ENCODE data around the gene OR1N1.

DNA sequence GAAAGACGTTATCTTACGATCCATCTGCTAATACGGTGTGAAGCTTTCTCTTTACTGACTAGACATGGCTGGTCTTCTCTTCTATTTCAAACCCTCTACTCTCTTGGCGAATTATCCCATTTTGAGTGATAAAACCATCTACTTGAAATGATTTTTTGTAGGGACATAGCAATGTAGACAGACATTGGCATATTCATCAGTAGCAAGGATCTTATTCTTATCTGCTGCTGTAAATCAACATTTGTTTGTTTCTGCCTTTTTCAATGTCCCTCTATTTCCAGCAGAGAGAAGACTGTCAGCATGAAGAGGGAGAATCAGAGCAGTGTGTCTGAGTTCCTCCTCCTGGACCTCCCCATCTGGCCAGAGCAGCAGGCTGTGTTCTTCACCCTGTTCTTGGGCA, 8.3 kb downstream of the OR1N1 start, which contains the start of gene OR1J4:
- TF ChIP-seq, protein P1, sequence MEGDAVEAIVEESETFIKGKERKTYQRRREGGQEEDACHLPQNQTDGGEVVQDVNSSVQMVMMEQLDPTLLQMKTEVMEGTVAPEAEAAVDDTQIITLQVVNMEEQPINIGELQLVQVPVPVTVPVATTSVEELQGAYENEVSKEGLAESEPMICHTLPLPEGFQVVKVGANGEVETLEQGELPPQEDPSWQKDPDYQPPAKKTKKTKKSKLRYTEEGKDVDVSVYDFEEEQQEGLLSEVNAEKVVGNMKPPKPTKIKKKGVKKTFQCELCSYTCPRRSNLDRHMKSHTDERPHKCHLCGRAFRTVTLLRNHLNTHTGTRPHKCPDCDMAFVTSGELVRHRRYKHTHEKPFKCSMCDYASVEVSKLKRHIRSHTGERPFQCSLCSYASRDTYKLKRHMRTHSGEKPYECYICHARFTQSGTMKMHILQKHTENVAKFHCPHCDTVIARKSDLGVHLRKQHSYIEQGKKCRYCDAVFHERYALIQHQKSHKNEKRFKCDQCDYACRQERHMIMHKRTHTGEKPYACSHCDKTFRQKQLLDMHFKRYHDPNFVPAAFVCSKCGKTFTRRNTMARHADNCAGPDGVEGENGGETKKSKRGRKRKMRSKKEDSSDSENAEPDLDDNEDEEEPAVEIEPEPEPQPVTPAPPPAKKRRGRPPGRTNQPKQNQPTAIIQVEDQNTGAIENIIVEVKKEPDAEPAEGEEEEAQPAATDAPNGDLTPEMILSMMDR (IDR thresholded peaks at IDR 0.05), result no peak
- TF ChIP-seq POLR2A (IDR thresholded peaks at IDR 0.05; ENCODE audit: low read depth), result no peak

All from esophagus muscularis mucosa (tissue), 3 donors.